Prostate gland (tissue), 2 donors: ENCODE results near the gene KLHDC4. TPM values are rescaled to one million over a fixed set of nuclear protein-coding genes. Genes with fewer than 3 reads are reported as not detected.
A peak's percentile ranks its signal among the peaks of the same experiment; 100 is the strongest.
"Not testable (repeated sequence)": the region's sequence is repeated elsewhere in the genome, so short reads cannot be mapped to it uniquely, and the experiment has no call there.

Experiments
- DNase-seq: peaks from one replicate; pipeline ENCODE4 v3.0.0-alpha.2; 2019; ENCODE audit warnings: low spot score
- H3K27ac ChIP-seq, 2 donors: fragments of 200-600 bp; sonication (generic); 2 replicates each; pipeline ENCODE4 v1.5.1; 2017 to 2019
- H3K27me3 ChIP-seq: fragments of 200-600 bp; sonication (generic); replicated peaks from 2 replicates; pipeline ENCODE4 v1.5.1; 2019; ENCODE audit not compliant: insufficient read depth
- H3K36me3 ChIP-seq, 2 donors: fragments of 200-600 bp; sonication (generic); 1 replicate in 1 of 2; 2 replicates in 1 of 2; pipeline versions ENCODE4 v1.5.1 to v1.8.1; 2017 to 2019
- H3K4me1 ChIP-seq: fragments of 200-600 bp; sonication (generic); replicated peaks from 2 replicates; pipeline ENCODE4 v1.5.1; 2019
- H3K4me3 ChIP-seq, 2 donors: fragments of 200-600 bp; sonication (generic); 2 replicates each; pipeline ENCODE4 v1.5.1; 2017 to 2019
- H3K9me3 ChIP-seq: fragments of 200-600 bp; sonication (generic); 2 replicates; pipeline ENCODE4 v1.5.1; 2017
- POLR2A ChIP-seq: fragments of 450-650 bp; IDR thresholded peaks from one replicate; pipeline ENCODE4 v1.6.1; 2016; ENCODE audit warnings: antibody characterized with exemption, mild to moderate bottlenecking
- POLR2AphosphoS5 ChIP-seq: sonication (generic); formaldehyde crosslinking; IDR thresholded peaks from one replicate; pipeline ENCODE4 v1.6.1; 2017; ENCODE audit warnings: antibody characterized with exemption
- WGBS: methylation state at CpG from one replicate; pipeline ENCODE4 v1.1.5; 2018; 5-methylcytosine and 5-hydroxymethylcytosine counted together
- intact Hi-C: fragments of 100-400 bp; cut with DNase I; formaldehyde crosslinking; loops from one replicate; pipeline ENCODE4 v1.14.2; 2022
- total RNA-seq, 2 donors: library from RNA; depleted of rRNA; stranded (reverse); fragments of >200 nt; gene quantifications; one replicate each; pipeline ENCODE4 v1.1.0, GENCODE V29; 2016
- TF ChIP-seq, protein P1 (sequence below), 4 experiments: fragments of 200-600 bp in 2 of 4; fragments of 450-650 bp in 2 of 4; sonication (generic) in 2 of 4; IDR thresholded peaks; 1 replicate in 3 of 4; 2 replicates in 1 of 4; pipeline ENCODE4 v1.5.1; 2016 to 2019; ENCODE audit warnings: antibody characterized with exemption in 4 of 4, mild to moderate bottlenecking in 2 of 4, moderate library complexity in 2 of 4

The KLHDC4 gene
- 10 to 100 TPM; 28.2 to 56.4 TPM for total RNA-seq

DNA sequence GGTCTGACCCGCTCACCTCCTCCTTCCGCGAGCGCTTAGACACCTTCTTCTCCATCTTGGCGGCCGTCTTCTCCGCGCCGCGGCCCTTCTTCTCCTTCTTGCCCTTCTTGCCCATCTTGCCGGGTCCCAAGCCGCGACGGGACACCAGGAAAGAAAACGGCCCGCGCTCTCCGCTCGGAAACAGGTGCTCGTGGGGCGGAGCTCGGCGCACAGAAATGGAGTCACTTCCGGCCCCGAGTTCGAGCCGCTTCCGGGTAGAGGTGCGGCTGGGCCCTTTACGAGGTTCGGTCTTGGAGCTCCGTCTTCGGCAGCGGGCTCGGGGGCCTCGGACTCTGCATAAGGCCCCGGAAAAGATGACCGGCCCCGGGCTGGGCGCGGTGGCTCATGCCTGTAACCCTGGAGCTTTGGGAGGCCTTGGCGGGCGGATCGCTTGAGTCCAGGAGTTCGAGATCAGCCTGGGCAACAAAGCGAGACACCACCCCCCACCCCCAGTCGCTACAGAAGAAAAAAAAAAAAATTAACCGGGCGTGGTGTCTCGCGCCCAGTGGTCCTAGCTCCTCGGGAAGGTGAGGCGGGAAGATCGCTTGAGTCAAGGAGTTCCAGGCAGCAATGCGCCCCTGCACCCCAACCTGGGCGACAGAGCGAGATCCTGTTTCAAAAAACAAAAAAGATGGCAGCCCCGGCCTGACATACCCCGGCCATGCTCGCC lies at the start of gene KLHDC4:
KLHDC4 (minus strand) TSS at position 211 of the 709 bp plus-strand sequence; CDS start at position 115, 96 bp downstream.
- Histone ChIP-seq H3K9me3 (no peaks in the 10 kb centered on the region), H3K4me3 (peak within 1 kb of the TSS; percentile 89 to 98), H3K27ac (peak within 1 kb of the TSS; percentile 75 to 84), H3K27me3 (no peaks in the 10 kb centered on the region), H3K36me3 (no peaks in the 10 kb centered on the region), H3K4me1 (peaks cover 13% of the 10 kb centered on the region)
- intact Hi-C loops = loop anchor here (5.0 kb wide), 1 partner anchor 179 kb away; no protein-coding TSS in a partner anchor
- DNase-seq = peak; percentile 89
- WGBS = 1% methylated on average over 56 of the region's 60 CpGs
- TF ChIP-seq POLR2A = peak; percentile 52
- peak; percentile 98 for TF ChIP-seq POLR2AphosphoS5
- TF ChIP-seq, protein P1, sequence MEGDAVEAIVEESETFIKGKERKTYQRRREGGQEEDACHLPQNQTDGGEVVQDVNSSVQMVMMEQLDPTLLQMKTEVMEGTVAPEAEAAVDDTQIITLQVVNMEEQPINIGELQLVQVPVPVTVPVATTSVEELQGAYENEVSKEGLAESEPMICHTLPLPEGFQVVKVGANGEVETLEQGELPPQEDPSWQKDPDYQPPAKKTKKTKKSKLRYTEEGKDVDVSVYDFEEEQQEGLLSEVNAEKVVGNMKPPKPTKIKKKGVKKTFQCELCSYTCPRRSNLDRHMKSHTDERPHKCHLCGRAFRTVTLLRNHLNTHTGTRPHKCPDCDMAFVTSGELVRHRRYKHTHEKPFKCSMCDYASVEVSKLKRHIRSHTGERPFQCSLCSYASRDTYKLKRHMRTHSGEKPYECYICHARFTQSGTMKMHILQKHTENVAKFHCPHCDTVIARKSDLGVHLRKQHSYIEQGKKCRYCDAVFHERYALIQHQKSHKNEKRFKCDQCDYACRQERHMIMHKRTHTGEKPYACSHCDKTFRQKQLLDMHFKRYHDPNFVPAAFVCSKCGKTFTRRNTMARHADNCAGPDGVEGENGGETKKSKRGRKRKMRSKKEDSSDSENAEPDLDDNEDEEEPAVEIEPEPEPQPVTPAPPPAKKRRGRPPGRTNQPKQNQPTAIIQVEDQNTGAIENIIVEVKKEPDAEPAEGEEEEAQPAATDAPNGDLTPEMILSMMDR (IDR thresholded peaks at IDR 0.05) = no peak

DNA sequence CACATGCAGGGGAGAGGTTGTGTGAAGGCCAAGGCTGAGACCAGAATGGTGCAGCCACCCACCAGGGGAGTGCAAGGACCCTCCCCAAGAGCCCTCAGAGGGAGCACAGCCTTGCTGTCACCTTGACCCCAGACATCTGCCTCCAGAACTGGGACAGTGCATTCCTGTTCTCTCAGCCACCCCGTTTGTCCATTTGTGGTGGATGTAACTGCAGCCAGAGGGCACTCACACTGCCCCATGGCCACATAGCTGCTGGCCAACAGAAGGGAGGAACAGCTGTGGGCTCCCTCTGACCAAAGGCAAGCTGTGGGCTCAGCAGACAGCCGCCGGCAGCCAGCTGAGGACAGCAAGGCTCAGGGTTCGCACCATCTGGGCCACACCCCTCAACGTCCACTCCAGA lies 49.8 kb upstream of the KLHDC4 start:
- no peaks in the 10 kb centered on the region for H3K27me3 ChIP-seq
- no peak overlapping the region for H3K27ac ChIP-seq
- no peak for DNase-seq
- whole genome bisulfite sequencing = 87% methylated on average over 5 of the region's 5 CpGs
- H3K4me3 ChIP-seq = no peak overlapping the region
- intact Hi-C loops = no loop called here
- H3K36me3 ChIP-seq = no peaks in the 10 kb centered on the region
- no peaks in the 10 kb centered on the region for H3K4me1 ChIP-seq
- no peaks in the 10 kb centered on the region for H3K9me3 ChIP-seq
- TF ChIP-seq POLR2AphosphoS5 (no peak), POLR2A (no peak)
- TF ChIP-seq, protein P1 (IDR thresholded peaks at IDR 0.05) = no peak

DNA sequence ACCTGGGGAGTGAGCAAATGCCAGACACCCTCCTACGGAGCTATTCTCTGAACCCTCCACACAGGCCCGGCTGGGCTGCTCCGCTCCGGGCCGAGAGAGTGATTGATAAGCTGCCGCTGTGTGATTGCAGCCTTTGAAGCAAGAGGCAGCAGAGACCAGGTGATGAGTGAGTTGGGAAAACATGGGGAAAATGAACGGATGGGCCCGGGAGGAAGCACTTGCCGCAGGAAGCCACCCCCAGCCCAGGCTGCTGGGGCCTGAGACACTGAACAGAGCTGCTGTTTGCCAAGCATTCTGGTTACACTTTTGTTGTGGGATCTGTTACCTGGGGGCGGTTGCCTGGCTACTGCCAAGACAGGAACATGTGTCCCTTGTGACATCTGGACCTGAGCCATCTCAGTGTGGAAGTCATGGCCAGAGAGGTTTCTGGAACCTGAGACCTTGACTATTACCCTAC lies 46.4 kb upstream of the KLHDC4 start:
- TF ChIP-seq, protein P1 (IDR thresholded peaks at IDR 0.05) = no peak
- TF ChIP-seq POLR2AphosphoS5 (no peak), POLR2A (no peak)
- no peak for DNase-seq
- H3K9me3 ChIP-seq = no peaks in the 10 kb centered on the region
- H3K4me1 ChIP-seq = no peaks in the 10 kb centered on the region
- 47% methylated on average over 10 of the region's 10 CpGs for WGBS
- H3K27me3 ChIP-seq = no peaks in the 10 kb centered on the region
- intact Hi-C loops = no loop called here
- H3K27ac ChIP-seq = no peak overlapping the region
- no peaks in the 10 kb centered on the region for H3K36me3 ChIP-seq
- no peak overlapping the region for H3K4me3 ChIP-seq

DNA sequence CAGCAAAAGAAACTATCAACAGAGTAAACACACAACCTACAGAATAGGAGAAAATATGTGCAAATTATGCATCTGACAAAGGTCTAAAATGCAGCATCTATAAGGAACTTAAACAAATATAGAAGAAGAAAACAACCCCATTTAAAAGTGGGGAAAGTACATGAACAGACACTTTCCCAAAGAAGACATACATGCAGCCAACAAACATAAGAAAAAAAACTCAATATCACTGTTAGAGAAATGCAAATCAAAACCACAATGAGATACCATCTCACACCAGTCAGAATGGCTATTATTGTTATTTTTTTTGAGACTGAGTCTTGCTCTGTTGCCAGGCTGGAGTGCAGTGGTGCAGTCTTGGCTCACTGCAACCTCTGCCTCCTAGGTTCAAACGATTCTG lies 45.7 kb upstream of the KLHDC4 start:
- H3K9me3 ChIP-seq, H3K36me3 ChIP-seq, DNase-seq, H3K27me3 ChIP-seq, H3K4me1 ChIP-seq, H3K4me3 ChIP-seq, H3K27ac ChIP-seq, intact Hi-C loops: not testable (repeated sequence)
- WGBS = 73% methylated on average over 1 of the region's 1 CpG

DNA sequence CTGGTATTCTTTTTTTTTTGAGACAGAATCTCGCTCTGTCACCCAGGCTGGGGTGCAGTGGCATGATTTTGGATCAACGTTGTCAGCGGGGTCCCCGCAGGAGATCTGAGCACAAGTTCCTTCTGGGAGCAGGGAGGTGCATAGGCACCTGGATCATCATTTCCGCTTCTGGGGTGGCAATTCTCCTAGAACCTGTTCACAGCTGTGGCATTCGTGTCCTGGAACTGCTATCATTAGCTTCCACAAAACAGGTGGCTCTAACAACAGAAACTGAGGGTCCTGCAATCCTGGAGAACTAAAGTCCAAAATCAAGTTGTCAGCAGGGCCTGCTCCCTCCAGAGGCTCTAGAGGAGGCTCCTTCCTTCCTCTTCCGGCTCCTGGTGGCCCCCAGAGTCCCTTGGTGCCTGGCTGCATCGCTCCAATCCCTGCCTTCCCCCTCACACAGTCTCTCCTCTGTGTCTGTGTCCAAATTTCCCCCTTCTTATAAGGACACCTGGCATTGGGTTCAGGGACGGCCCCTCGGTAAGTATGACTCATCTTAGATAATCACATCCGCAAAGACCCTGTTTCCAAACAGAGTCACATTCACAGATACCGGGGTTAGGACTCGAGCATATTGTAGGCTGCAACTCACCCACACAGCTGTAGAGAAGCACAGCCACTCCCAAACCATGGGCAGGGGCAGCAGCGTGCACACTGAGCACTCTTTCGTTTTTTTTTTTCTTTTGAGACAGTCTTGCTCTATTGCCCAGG lies 43.5 kb upstream of the KLHDC4 start:
- intact Hi-C loops = no loop called here
- Histone ChIP-seq H3K9me3 (no peaks in the 10 kb centered on the region), H3K4me1 (no peaks in the 10 kb centered on the region), H3K4me3 (no peak overlapping the region), H3K36me3 (no peaks in the 10 kb centered on the region), H3K27ac (no peak overlapping the region), H3K27me3 (no peaks in the 10 kb centered on the region)
- TF ChIP-seq, protein P1 (IDR thresholded peaks at IDR 0.05) = no peak
- TF ChIP-seq POLR2A (no peak), POLR2AphosphoS5 (no peak)
- no peak for DNase-seq
- WGBS = 72% methylated on average over 15 of the region's 15 CpGs
